Measurements from ENCODE around the gene MYL6.
A peak's percentile ranks its signal among the peaks of the same experiment; 100 is the strongest.

MYL6 gene

DNA sequence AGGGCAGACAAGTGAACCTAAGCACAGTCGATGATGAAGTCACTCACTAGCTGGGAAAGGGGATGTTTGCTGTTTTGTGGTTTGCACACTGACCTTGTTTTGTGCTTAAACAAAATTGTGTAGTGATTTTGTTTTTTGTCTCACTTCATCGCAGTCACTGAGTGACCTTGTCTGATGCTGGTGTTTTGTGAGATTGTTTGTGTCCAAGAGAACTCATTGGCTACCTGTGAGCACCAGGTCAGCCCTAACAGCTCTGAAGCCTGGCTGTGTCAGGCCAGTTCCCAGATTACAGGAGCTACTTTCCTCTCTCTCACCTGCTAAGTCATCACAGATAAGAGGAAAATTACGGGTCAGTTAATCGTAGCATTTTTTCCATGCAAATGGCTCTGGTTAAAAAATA lies 34.0 kb upstream of the MYL6 start:
- no peaks in the 10 kb centered on the region for H3K27me3 Mint-ChIP-seq
- no peak overlapping the region for H3K4me3 Mint-ChIP-seq
- peaks cover 29% of the 10 kb centered on the region for H3K4me1 Mint-ChIP-seq
- peaks cover 12% of the 10 kb centered on the region for H3K36me3 Mint-ChIP-seq
- DNase-seq (ENCODE audit: low spot score in 2 of 2): no peak
- H3K27ac Mint-ChIP-seq: peak overlapping the region; percentile 36
- no peak for ATAC-seq (ENCODE audit: low read depth)
- H3K9me3 Mint-ChIP-seq: no peaks in the 10 kb centered on the region

GRCh38 chr12:56126732-56127239 lies 31.4 kb upstream of the MYL6 start:
- DNase-seq (ENCODE audit: low spot score in 2 of 2) (peak in 1 of 2 donors; percentile 29), ATAC-seq (ENCODE audit: low read depth) (peak; percentile 14)
- Mint-ChIP-seq H3K4me1 (peaks cover 34% of the 10 kb centered on the region), H3K9me3 (no peaks in the 10 kb centered on the region), H3K27me3 (no peaks in the 10 kb centered on the region), H3K4me3 (peak overlapping the region; percentile 93), H3K36me3 (peaks cover 14% of the 10 kb centered on the region), H3K27ac (peak overlapping the region; percentile 91)

GRCh38 chr12:56127485-56127887 lies 30.7 kb upstream of the MYL6 start:
- H3K9me3 Mint-ChIP-seq: no peaks in the 10 kb centered on the region
- peaks cover 21% of the 10 kb centered on the region for H3K36me3 Mint-ChIP-seq
- peak overlapping the region; percentile 93 for H3K4me3 Mint-ChIP-seq
- peaks cover 39% of the 10 kb centered on the region for H3K4me1 Mint-ChIP-seq
- ATAC-seq (ENCODE audit: low read depth) (no peak), DNase-seq (ENCODE audit: low spot score in 2 of 2) (no peak)
- H3K27me3 Mint-ChIP-seq: no peaks in the 10 kb centered on the region
- peak overlapping the region; percentile 91 for H3K27ac Mint-ChIP-seq

- peak; percentile 89 to 95 for DNase-seq (ENCODE audit: low spot score in 2 of 2)
- Mint-ChIP-seq H3K27ac (peak within 1 kb of the TSS; percentile 91), H3K27me3 (no peaks in the 10 kb centered on the region), H3K4me1 (peaks cover 41% of the 10 kb centered on the region), H3K4me3 (peak within 1 kb of the TSS; percentile 93), H3K9me3 (no peaks in the 10 kb centered on the region), H3K36me3 (peaks cover 22% of the 10 kb centered on the region)
- peak; percentile 86 for ATAC-seq (ENCODE audit: low read depth)
Observed at GRCh38 chr12:56127888-56128669, 30.1 kb upstream of the MYL6 start, which contains the start of gene ESYT1. Gene ESYT1, plus strand, starts transcription at chr12:56128267. Its CDS starts 53 bp downstream, at chr12:56128320.

DNA sequence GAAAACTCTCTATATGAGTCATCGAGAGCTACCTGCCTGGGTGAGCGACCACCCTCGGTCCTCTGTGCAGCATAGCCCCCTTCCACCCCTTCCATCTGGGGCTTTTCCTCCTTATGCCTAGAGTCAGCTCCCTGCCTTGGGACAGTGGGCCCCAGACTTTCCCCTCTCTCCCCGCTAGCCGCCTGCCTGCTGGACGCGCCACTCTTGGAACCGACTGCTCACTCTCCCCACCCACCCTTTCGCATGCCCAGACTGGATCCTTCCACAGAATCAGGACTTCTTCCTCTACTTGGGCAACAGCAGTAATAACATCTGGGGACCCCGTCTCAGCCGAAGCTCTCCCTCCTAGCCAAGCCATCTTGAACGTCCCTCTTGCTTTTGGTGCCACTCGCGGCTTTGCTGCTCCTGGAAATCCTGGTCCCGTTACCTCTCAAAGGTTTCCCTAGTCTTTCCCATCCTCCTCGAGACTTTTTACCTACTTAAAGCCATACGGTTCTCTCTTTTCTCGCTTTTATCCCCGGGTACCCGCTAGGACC lies 29.4 kb upstream of the MYL6 start:
- DNase-seq (ENCODE audit: low spot score in 2 of 2) (no peak), ATAC-seq (ENCODE audit: low read depth) (no peak)
- H3K4me1 Mint-ChIP-seq: peaks cover 39% of the 10 kb centered on the region
- no peaks in the 10 kb centered on the region for H3K9me3 Mint-ChIP-seq
- H3K4me3 Mint-ChIP-seq: peak overlapping the region; percentile 93
- peaks cover 26% of the 10 kb centered on the region for H3K36me3 Mint-ChIP-seq
- no peaks in the 10 kb centered on the region for H3K27me3 Mint-ChIP-seq
- H3K27ac Mint-ChIP-seq: peak overlapping the region; percentile 91

- peaks cover 28% of the 10 kb centered on the region for H3K36me3 Mint-ChIP-seq
- peak overlapping the region; percentile 91 for H3K27ac Mint-ChIP-seq
- DNase-seq (ENCODE audit: low spot score in 2 of 2) (peak; percentile 45 to 49), ATAC-seq (ENCODE audit: low read depth) (peak; percentile 9)
- no peaks in the 10 kb centered on the region for H3K27me3 Mint-ChIP-seq
- peak overlapping the region; percentile 93 for H3K4me3 Mint-ChIP-seq
- no peaks in the 10 kb centered on the region for H3K9me3 Mint-ChIP-seq
- peaks cover 35% of the 10 kb centered on the region for H3K4me1 Mint-ChIP-seq
Observed at GRCh38 chr12:56129206-56129941, 28.8 kb upstream of the MYL6 start.

- Mint-ChIP-seq H3K4me3 (peak overlapping the region; percentile 93), H3K9me3 (no peaks in the 10 kb centered on the region), H3K27ac (peak overlapping the region; percentile 48), H3K4me1 (peaks cover 35% of the 10 kb centered on the region), H3K36me3 (peaks cover 28% of the 10 kb centered on the region), H3K27me3 (no peaks in the 10 kb centered on the region)
- ATAC-seq (ENCODE audit: low read depth) (no peak), DNase-seq (ENCODE audit: low spot score in 2 of 2) (no peak)
Observed at GRCh38 chr12:56129942-56130495, 28.1 kb upstream of the MYL6 start.

GRCh38 chr12:56130876-56131275 lies 27.3 kb upstream of the MYL6 start:
- Mint-ChIP-seq H3K27ac (peak overlapping the region; percentile 48), H3K9me3 (no peaks in the 10 kb centered on the region), H3K4me3 (peak overlapping the region; percentile 46), H3K4me1 (peaks cover 34% of the 10 kb centered on the region), H3K27me3 (no peaks in the 10 kb centered on the region), H3K36me3 (peaks cover 29% of the 10 kb centered on the region)
- no peak for DNase-seq (ENCODE audit: low spot score in 2 of 2)
- no peak for ATAC-seq (ENCODE audit: low read depth)

DNA sequence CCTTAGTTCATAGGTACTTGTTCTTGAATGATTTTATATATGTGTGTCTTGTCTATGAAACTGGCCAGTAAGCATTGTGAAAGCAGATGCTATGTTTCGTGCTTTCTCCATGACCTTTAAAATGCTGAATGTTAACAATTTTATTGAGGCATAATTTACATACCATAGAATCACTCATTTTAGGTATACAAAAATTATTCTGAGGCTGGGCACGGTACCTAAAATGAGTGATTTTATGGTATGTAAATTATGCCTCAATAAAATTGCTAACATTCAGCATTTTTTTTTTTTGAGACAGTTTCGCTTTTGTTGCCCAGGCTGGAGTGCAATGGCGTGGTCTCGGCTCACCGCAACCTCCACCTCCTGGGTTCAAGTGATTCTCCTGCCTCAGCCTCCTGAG lies 23.3 kb upstream of the MYL6 start:
- no peak overlapping the region for H3K4me3 Mint-ChIP-seq
- H3K27me3 Mint-ChIP-seq: no peaks in the 10 kb centered on the region
- DNase-seq (ENCODE audit: low spot score in 2 of 2): no peak
- peaks cover 51% of the 10 kb centered on the region for H3K36me3 Mint-ChIP-seq
- ATAC-seq (ENCODE audit: low read depth): no peak
- H3K9me3 Mint-ChIP-seq: no peaks in the 10 kb centered on the region
- H3K27ac Mint-ChIP-seq: no peak overlapping the region
- H3K4me1 Mint-ChIP-seq: peaks cover 14% of the 10 kb centered on the region

DNA sequence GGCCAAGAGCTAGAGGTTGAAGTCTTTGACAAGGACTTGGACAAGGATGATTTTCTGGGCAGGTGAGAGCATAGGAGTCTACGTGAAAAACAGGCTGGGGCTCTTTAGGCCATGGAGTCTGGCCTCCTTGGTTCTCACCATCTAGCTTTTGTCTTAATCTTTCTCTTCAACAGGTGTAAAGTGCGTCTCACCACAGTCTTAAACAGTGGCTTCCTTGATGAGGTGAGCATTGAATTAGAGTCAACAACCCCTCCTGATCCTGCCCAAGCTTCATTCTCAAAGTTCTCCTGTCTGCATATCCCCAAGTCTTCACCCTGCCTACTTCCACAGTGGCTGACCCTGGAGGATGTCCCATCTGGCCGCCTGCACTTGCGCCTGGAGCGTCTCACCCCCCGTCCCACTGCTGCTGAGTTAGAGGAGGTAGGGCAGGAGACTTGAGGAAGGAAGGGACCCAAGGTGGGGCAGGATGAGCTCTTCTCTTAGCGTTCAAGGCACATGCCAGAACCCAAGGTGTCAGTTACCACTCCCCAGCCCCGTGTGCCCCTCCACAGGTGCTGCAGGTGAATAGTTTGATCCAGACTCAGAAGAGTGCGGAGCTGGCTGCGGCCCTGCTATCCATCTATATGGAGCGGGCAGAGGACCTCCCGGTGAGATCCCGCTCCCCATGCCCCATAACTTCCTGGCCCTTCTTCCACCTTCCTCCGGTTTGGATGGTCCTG lies 20.1 kb upstream of the MYL6 start:
- Mint-ChIP-seq H3K4me3 (no peak overlapping the region), H3K36me3 (peaks cover 43% of the 10 kb centered on the region), H3K9me3 (no peaks in the 10 kb centered on the region), H3K27ac (no peak overlapping the region), H3K27me3 (no peaks in the 10 kb centered on the region), H3K4me1 (peaks cover 5% of the 10 kb centered on the region)
- ATAC-seq (ENCODE audit: low read depth) (no peak), DNase-seq (ENCODE audit: low spot score in 2 of 2) (no peak)

- DNase-seq (ENCODE audit: low spot score in 2 of 2): no peak
- H3K9me3 Mint-ChIP-seq: no peaks in the 10 kb centered on the region
- no peak for ATAC-seq (ENCODE audit: low read depth)
- no peak overlapping the region for H3K27ac Mint-ChIP-seq
- H3K36me3 Mint-ChIP-seq: peaks cover 37% of the 10 kb centered on the region
- peaks cover 11% of the 10 kb centered on the region for H3K4me1 Mint-ChIP-seq
- H3K27me3 Mint-ChIP-seq: no peaks in the 10 kb centered on the region
- H3K4me3 Mint-ChIP-seq: no peak overlapping the region
Observed at GRCh38 chr12:56141946-56142784, 16.0 kb upstream of the MYL6 start.

GRCh38 chr12:56143217-56143616 lies 14.9 kb upstream of the MYL6 start:
- DNase-seq (ENCODE audit: low spot score in 2 of 2) (no peak), ATAC-seq (ENCODE audit: low read depth) (no peak)
- H3K4me3 Mint-ChIP-seq: no peak overlapping the region
- H3K4me1 Mint-ChIP-seq: peaks cover 11% of the 10 kb centered on the region
- no peaks in the 10 kb centered on the region for H3K27me3 Mint-ChIP-seq
- H3K36me3 Mint-ChIP-seq: peaks cover 32% of the 10 kb centered on the region
- H3K27ac Mint-ChIP-seq: peak overlapping the region; percentile 3
- no peaks in the 10 kb centered on the region for H3K9me3 Mint-ChIP-seq

DNA sequence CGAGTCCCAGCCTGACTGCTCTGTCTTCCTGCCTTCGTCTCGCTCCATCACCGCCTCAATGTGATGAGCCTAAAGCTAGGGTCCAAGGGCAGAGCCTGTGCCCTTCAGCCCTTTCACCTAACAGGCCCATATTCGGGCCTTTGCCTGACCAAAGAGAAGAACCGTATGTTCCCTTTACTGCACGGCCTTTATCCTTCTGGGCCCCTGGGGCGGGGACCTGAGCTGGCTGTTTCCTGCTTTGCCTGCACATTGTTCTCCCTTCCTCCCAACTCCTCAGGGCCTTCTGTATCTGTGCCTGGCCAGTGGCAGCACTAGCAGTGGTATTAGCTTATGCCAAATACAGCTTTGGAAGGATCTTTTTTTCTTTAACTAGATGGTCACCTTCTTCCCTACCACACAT lies 14.3 kb upstream of the MYL6 start:
- DNase-seq (ENCODE audit: low spot score in 2 of 2) (no peak), ATAC-seq (ENCODE audit: low read depth) (no peak)
- no peaks in the 10 kb centered on the region for H3K9me3 Mint-ChIP-seq
- no peak overlapping the region for H3K27ac Mint-ChIP-seq
- peaks cover 11% of the 10 kb centered on the region for H3K4me1 Mint-ChIP-seq
- no peak overlapping the region for H3K4me3 Mint-ChIP-seq
- H3K27me3 Mint-ChIP-seq: no peaks in the 10 kb centered on the region
- peaks cover 25% of the 10 kb centered on the region for H3K36me3 Mint-ChIP-seq
